NCI-H1105 (cell line): ENCODE results near the gene FXYD4.

Experiments used
- DNase-seq: peaks from one replicate; lab custom pipeline; 2025; lab: John Stamatoyannopoulos, UW

The FXYD4 gene

GRCh38 chr10:43396061-43396927 lies 24.9 kb downstream of the FXYD4 start:
- DNase-seq: peak; percentile 55

DNA sequence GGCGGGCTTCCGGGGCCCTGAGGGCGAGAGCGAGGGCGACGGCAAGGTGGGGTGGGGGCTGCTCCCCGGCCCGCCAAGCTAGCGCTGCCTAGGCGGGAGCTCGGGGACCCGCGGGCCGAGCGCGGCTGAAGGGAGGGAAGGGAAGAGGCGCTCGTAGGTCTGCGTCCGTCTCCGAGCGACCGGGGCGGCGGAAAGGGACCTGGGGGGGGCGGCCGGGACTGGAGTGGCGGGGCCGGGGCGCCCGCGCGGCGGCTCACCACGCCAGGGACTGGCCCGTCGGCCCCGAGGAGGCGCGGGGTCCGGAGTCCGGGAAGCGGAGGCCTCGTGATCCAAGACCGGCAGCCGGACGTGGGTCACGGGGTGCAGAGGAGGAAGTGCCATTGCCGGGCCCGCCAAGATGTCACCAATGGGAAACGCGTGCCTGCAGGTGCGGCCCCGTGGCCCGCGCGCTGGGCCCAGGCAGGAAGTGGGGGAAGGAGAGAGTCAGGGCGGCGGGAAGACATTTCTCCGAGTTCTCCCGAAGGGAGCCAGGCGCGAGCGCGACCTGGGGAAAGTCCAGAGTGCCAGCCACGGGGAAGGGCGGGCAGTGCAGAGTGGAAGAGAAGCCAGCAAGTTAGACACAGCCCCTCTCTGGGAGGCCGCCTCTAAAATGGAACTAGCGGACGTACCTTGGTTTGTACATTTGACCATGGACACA lies 25.6 kb downstream of the FXYD4 start:
- DNase-seq: peak; percentile 74

DNA sequence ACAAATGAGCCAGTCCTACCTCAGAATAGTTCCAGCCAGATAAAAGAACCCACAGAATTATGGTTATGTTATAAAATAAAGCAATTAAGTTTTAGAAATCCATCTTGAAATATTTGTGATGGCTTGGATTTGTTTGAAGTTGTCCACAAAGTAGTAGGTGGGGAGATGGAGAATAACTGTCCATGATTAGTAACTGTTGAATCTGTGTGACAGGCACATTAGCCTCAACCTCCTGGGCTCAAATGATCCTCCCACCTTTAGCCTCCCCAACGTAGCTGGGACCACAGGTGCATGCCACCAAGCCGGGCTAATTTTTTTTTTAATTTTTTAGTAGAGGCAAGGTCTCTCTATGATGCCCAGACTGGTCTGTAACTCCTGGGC lies 27.5 kb downstream of the FXYD4 start:
- no peak for DNase-seq

- no peak for DNase-seq
Measured at GRCh38 chr10:43399320-43400310, 28.2 kb downstream of the FXYD4 start.

GRCh38 chr10:43401627-43402026 lies 30.2 kb downstream of the FXYD4 start:
- no peak for DNase-seq

- no peak for DNase-seq
Measured at GRCh38 chr10:43402176-43402575, 30.7 kb downstream of the FXYD4 start.

GRCh38 chr10:43402880-43403452 lies 31.5 kb downstream of the FXYD4 start:
- DNase-seq: no peak

DNA sequence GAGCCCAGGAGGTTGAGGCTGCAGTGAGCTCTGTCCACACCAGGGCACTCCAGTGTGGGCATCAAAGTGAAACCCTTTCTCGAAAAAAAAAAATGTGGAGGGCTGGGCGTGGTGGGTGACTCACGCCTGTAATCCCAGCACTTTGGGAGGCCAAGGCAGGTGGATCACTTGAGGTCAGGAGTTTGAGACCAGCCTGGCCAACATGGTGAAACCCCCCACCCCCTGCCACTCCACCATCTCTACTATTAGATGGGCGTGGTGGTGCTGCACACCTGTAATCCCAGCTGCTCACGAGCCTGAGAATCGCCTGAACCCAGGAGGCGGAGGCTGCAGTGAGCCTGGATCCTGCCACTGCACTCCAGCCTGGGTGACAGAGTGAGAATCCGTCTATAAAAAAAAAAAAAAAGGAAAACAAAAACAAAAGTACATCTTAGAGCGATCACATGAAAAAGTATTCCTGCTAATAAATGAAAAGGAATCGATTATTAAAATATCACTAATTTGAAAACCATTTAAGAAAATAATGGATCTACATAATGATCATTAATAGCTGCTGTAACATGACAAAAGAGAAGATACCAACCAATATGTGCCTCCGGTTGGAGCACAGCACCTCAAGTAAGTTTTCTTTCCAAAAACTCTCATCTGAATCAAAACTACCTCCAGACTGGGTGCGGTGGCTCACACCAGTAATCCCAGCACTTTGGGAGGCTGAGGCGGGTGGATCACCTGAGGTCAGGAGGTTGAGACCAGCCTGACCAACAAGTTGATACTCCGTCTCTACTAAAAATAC lies 32.7 kb downstream of the FXYD4 start:
- DNase-seq: no peak

GRCh38 chr10:43404704-43405084 lies 33.3 kb downstream of the FXYD4 start:
- DNase-seq: no peak

DNA sequence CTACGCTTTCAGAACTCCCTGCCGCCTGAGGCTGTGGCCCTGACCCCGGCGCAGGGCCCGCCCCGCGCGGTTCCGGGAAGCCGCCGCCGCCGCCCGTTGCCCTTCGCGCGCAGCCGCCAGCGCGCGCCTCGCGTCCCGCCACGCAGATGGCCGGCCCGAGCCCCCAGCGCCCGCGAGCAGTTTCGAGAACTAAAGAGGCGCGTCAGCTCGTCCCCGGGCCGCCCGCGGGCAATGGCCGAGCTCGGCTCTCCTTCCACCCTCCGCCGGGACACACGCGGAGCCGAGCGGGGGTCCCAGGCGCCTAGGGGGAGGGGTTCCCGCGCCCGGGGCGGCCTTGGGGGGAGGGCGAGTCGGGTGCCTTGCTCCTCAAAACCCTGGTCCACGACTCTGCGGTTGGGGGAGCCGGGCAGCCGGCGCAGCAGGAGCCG lies 35.7 kb downstream of the FXYD4 start:
- peak; percentile 27 for DNase-seq

DNA sequence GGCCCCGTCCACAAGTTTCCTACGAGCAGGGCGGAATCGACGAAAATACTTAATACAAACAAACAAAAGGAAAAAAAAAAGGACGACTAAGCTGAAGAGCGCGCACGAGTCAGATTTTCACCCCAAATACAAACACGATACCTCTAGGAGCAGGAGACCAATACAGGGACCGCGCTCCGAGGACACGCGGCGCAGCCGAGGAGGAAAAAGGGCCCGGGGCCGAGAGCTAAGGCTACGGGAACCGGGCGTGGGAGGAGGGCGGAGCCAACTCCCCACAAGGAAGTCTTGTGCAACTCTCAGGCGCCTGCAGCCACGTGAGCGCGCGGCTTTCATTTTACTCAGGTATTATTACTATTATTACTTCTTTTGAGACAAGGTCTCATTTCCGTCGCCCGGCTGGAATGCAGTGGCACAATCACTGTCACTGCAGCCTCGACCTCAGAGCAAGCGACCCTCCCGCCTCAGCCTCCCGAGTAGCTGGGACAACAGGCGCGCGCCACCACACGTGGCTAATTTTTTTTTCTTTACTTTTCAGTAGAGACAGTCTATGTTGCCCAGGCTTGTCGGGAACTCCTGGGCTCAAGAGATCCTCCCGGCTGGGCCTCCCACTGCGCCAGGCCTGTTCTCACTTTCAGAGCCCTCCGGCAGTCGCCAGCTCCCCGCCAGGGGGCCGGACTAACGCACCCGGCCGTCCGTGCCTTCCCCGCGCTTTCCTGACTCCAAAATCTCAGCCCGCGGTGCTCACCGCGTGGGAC lies 36.3 kb downstream of the FXYD4 start:
- DNase-seq: peak; percentile 51

DNA sequence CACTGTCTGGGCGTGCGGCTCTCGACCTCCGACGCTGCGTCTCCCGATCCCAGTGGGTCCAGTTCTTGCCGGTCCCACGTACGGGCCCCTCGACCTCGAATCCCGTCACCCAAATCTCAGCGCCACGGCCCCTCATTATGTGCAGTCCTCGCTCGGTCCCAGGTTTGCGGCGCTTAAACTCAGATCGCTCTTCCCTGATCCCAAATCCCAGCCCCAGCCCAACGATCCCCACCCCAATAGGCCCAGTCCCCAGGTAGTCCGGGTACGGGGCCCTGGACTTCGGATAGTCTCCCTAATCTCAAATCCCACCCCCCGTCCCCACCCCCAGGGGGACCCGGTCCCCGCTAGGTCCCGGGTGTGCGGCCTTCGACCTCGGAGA lies 36.9 kb downstream of the FXYD4 start:
- DNase-seq: no peak

DNA sequence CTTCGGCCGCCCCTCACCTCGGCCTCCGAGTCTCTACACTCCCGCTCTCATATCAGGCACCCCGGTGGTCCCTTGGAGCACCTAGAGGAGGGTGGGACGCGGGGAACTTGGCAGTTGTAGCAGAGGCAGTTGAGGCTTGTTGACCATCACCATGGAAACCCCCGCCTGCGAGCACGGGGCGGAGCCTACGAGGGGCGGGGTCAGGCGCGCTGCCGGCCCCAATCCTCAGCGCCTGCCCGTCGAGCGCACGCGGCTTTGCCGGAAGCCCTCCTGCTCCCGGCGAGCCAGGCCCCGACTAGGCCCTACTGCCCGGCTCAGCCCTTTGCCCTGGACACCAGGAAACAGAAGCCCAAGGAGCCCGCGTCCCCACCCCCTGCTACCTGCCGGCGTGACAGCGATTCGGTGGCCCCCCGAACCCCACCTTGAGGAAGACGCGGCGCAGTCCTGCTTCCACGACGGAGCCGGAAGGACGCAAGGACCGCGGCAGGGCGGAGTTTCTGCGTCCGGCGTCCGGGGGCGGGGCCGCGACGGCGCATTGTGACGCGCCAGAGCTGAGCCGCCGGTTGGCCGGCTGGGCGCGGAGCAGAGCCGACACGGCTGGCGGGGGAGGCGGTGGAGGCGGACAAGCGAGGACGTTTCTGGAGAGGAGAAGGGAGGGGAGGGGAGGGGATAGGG lies 37.4 kb downstream of the FXYD4 start, which contains the start of gene HNRNPF:
Gene HNRNPF, minus strand, starts transcription at position 477 of the 675 bp plus-strand sequence. CDS start 21,302 bp downstream, outside the sequence.
- DNase-seq: peak; percentile 84

GRCh38 chr10:43409385-43410109 lies 38.1 kb downstream of the FXYD4 start:
- DNase-seq: no peak

DNA sequence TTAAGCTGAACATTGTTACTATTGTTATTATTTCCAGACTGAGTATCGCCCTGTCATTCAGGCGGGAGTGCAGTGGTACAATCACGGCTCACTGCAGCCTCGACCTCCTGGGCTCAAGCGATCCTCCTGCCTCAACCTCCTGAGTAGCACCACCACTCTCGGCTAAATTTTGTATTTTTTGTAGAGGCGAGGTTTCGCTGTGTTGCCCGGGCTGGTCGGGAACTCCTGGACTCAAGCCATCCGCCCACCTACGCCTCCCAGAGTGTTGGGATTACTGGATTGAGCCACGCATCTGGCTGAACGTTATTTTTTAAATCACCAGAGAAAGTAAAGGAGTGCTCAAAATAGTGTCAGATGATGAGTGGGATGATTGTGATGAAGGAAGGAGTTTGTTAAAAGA lies 38.9 kb downstream of the FXYD4 start:
- no peak for DNase-seq

DNA sequence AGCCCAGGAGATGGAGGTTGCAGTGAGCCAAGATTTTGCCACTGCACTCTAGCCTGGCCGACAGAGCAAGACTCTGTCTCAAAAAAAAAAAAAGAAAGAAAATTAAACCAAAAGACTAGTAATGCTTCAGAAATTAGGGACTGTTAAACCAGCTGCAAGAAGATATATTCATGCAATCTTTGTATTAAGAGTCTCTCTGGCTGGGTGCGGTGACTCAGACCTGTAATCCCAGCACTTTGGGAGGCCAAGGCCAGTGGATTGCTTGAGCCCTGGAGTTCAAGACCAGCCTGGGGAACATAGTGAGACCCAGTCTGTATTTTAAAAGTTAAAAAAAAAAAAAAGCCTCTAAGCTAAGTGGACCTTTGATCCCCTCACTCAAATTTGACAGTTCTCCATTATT lies 40.1 kb downstream of the FXYD4 start:
- no peak for DNase-seq

DNA sequence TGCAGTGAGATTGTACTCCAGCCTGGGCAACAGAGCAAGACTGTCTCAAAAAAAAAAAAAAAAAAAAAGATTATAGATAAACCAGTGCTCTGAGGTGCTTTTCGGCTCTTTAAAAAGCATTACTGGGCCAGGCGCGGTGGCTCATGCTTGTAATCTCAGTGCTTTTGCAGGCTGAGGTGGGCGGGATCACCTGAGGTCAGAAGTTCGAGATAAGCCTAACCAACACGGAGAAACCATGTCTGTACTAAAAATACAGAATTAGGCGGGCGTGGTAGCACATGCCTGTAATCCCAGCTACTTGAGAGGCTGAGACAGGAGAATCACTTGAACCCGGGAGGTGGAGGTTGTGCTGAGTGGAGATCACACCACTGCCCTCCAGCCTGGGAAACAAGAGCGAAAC lies 44.1 kb downstream of the FXYD4 start:
- no peak for DNase-seq

DNA sequence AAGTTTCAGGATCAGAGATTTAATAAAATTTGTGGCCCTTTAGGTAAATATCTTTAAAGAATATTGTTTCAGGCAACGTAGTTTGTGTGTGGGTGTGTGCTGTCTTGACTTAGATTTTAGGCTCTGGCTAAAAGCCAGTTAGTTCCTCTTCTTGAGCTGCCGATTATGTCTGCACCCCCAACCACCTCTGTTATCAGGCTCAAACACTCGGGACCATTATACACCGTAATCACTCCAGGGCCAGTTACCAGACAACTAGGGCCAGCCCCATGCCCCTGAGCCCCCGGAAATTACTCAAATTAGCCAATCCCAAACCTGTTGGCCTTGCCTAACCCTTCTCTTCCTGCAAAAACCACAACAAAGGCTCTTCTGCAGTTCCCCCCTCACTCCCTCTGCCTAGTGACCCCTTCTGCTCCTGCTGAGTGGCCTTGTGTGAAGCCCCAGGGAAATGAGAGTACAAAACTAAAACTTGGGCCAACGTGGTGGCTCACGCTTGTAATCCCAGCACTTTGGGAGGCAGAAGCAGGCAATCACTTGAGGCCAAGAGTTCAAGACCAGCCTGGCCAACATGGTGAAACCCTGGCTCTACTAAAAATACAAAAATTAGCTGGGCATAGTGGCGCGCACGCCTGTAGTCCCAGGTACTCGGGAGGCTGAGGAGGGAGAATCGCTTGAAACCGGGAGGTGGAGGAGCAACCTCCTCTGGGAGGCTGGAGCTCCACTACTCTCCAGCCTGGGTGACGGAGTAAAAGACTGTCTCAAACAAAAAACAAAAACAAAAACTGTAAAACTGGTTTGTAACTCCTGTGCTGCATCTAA lies 46.7 kb downstream of the FXYD4 start:
- DNase-seq: no peak
